GM21717 (cell line): ENCODE results near the gene CDKAL1.
"Not testable (repeated sequence)": the region's sequence is repeated elsewhere in the genome, so short reads cannot be mapped to it uniquely, and the experiment has no call there.

Experiments used
- ATAC-seq: cut with Tn5 transposase; IDR thresholded peaks from one replicate; pipeline ENCODE4 v1.9.1; 2021; ENCODE audit warnings: mild to moderate bottlenecking, moderate library complexity; ENCODE audit not compliant: unreplicated experiment

The CDKAL1 gene

GRCh38 chr6:20826378-20826777, 292.1 kb downstream of the CDKAL1 start:
- ATAC-seq, result no peak

- no peak for ATAC-seq
These were observed 293.5 kb downstream of the CDKAL1 start for GRCh38 chr6:20827798-20828197.

- no peak for ATAC-seq
These were observed 296.3 kb downstream of the CDKAL1 start for GRCh38 chr6:20830576-20830975.

GRCh38 chr6:20831251-20831650, 297.0 kb downstream of the CDKAL1 start:
- not testable (repeated sequence) for ATAC-seq

GRCh38 chr6:20833881-20834515, 299.7 kb downstream of the CDKAL1 start:
- ATAC-seq, result no peak

GRCh38 chr6:20835315-20836010, 301.2 kb downstream of the CDKAL1 start:
- ATAC-seq, result no peak

- ATAC-seq, result no peak
These were observed 302.9 kb downstream of the CDKAL1 start for GRCh38 chr6:20837189-20837588.

GRCh38 chr6:20838113-20838512, 303.9 kb downstream of the CDKAL1 start:
- no peak for ATAC-seq

GRCh38 chr6:20839630-20840029, 305.4 kb downstream of the CDKAL1 start:
- ATAC-seq, result no peak

- ATAC-seq, result no peak
These were observed 306.4 kb downstream of the CDKAL1 start for GRCh38 chr6:20840675-20841074.

GRCh38 chr6:20841806-20842205, 307.5 kb downstream of the CDKAL1 start:
- ATAC-seq, result no peak

GRCh38 chr6:20845592-20845991, 311.3 kb downstream of the CDKAL1 start:
- ATAC-seq, result no peak

GRCh38 chr6:20846602-20847028, 312.4 kb downstream of the CDKAL1 start:
- peak; percentile 74 for ATAC-seq

- no peak for ATAC-seq
These were observed 313.6 kb downstream of the CDKAL1 start for GRCh38 chr6:20847904-20848303.

- no peak for ATAC-seq
These were observed 316.6 kb downstream of the CDKAL1 start for GRCh38 chr6:20850686-20851416.

- no peak for ATAC-seq
These were observed 317.5 kb downstream of the CDKAL1 start for GRCh38 chr6:20851795-20852194.

GRCh38 chr6:20853828-20854227, 319.6 kb downstream of the CDKAL1 start:
- ATAC-seq, result no peak

GRCh38 chr6:20856681-20857288, 322.5 kb downstream of the CDKAL1 start:
- ATAC-seq, result no peak

GRCh38 chr6:20861481-20861880, 327.2 kb downstream of the CDKAL1 start:
- ATAC-seq, result no peak

GRCh38 chr6:20866036-20866435, 331.8 kb downstream of the CDKAL1 start:
- no peak for ATAC-seq

- ATAC-seq, result no peak
These were observed 332.9 kb downstream of the CDKAL1 start for GRCh38 chr6:20866935-20867703.
